ENCODE data around the gene CERS6. TPM values are rescaled to one million over a fixed set of nuclear protein-coding genes. Genes with fewer than 3 reads are reported as not detected.

The CERS6 gene
- total and polyA plus RNA-seq, 2 of the 8 experiments (the other 6 are each of a cell fraction or from before 2014, with no cell fraction given): 6.8 to 28.2 TPM

DNA sequence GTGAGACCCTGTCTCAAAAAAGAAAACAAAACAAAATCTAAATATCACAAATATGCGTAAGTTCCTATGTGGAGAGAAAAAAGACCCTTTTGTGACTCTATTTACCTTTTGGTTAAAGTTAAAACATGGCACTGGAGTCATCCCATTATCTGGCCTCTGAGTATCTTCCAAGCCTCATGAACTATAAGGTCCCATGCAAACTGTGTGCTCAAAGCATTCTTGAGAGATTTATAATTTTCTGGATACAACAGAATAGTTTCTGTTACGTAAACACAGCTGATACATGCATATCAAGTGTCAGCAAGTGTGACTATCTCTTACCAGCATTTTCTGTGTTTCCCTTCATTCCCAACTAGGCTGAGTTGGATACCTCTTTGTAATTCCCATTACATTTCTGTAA, 337.5 kb downstream of the CERS6 start:
- WGBS, 2 experiments (ENCODE audit: extremely low coverage in 1 of 2, insufficient coverage in 1 of 2, insufficient read length in 1 of 2, insufficient replicate concordance in 2 of 2, low coverage in 1 of 2, low lambda C conversion rate in 2 of 2, missing lambda C conversion rate in 1 of 2): 84% methylated on average over 2 of the region's 2 CpGs; no CpG with 5 or more reads in 1 of the 2 experiments
- ChIA-PET CTCF (ENCODE audit: partially characterized antibody) (interaction anchor here (1.0 kb wide), 1 partner anchor 19 kb away, joined by 4 read pairs; no protein-coding TSS in a partner anchor), POLR2A (ENCODE audit: partially characterized antibody) (no interaction called here)
- H3K4me2 ChIP-seq (ENCODE audit: insufficient read depth in 1 of 2, low read depth in 2 of 2, low read length in 2 of 2): no peak overlapping the region
- no peak overlapping the region for H4K8ac ChIP-seq (ENCODE audit: extremely low read depth, insufficient read depth, low read length)
- no peaks in the 10 kb centered on the region for H3K9me3 ChIP-seq (ENCODE audit: insufficient read depth in 2 of 2, low read depth in 1 of 2, low read length in 1 of 2)
- no peaks in the 10 kb centered on the region for H3K79me1 ChIP-seq (ENCODE audit: low read depth, low read length)
- no peak overlapping the region for H3K4ac ChIP-seq (replicated peaks; ENCODE audit: insufficient read length, low read depth, low read length)
- no peaks in the 10 kb centered on the region for H3K23me2 ChIP-seq (ENCODE audit: low read depth, low read length)
- no peak overlapping the region for H3K27ac ChIP-seq (ENCODE audit: low read depth, low read length)
- no peak overlapping the region for H3K9ac ChIP-seq (replicated peaks in 1 of 4; ENCODE audit: extremely low read depth in 1 of 4, low read depth in 3 of 4, low read length in 3 of 4)
- H2AFZ ChIP-seq (ENCODE audit: low read length): no peak overlapping the region
- H2AK5ac ChIP-seq (ENCODE audit: low read depth, low read length): no peak overlapping the region
- DNase-seq (ENCODE audit: low read depth in 1 of 2, low spot score in 2 of 2) (no peak), FAIRE-seq (no peak)
- no peak overlapping the region for H4K91ac ChIP-seq (replicated peaks; ENCODE audit: insufficient read length, low read length)
- no peak overlapping the region for H2BK20ac ChIP-seq (ENCODE audit: low read length)
- H3K18ac ChIP-seq (ENCODE audit: extremely low read depth, low read length): no peak overlapping the region
- no peaks in the 10 kb centered on the region for H3K79me2 ChIP-seq (ENCODE audit: control insufficient read depth in 1 of 2, insufficient read depth in 2 of 2, low read length in 2 of 2)
- H3K36me3 ChIP-seq (ENCODE audit: control insufficient read depth in 2 of 4, insufficient read depth in 4 of 4, low read length in 3 of 4): no peaks in the 10 kb centered on the region
- no peak overlapping the region for H3K56ac ChIP-seq (replicated peaks; ENCODE audit: insufficient read length, low read depth, low read length)
- H3K14ac ChIP-seq (ENCODE audit: insufficient read length): no peak overlapping the region
- H2BK12ac ChIP-seq (ENCODE audit: low read depth, low read length): no peak overlapping the region
- H3K4me3 ChIP-seq (ENCODE audit: extremely low read depth in 1 of 4, insufficient read depth in 2 of 4, low read depth in 3 of 4, low read length in 4 of 4): no peak overlapping the region
- no peak overlapping the region for H3K23ac ChIP-seq (ENCODE audit: insufficient read length)
- H4K5ac ChIP-seq (ENCODE audit: insufficient read length, low read depth, low read length): no peak overlapping the region
- no peak overlapping the region for H2BK120ac ChIP-seq (replicated peaks; ENCODE audit: low read depth, low read length)
- peaks cover 0 to 5% (median 2%) of the 10 kb centered on the region in 4 experiments; a peak in 3 of 7 replicates for H3K4me1 ChIP-seq (replicated peaks in 1 of 4; ENCODE audit: control insufficient read depth in 3 of 4, insufficient read depth in 4 of 4, low read length in 3 of 4)
- H3K27me3 ChIP-seq (replicated peaks in 1 of 4; ENCODE audit: control insufficient read depth in 3 of 4, extremely low read depth in 1 of 4, insufficient read depth in 3 of 4, low read length in 3 of 4): no peaks in the 10 kb centered on the region
- H2BK5ac ChIP-seq (ENCODE audit: low read depth, low read length): no peak overlapping the region
- no peak overlapping the region for H2BK15ac ChIP-seq (ENCODE audit: low read length)
- no peaks in the 10 kb centered on the region for H4K20me1 ChIP-seq (replicated peaks in 1 of 2; ENCODE audit: control insufficient read depth in 1 of 2, insufficient read depth in 2 of 2, low read length in 2 of 2)
- TF ChIP-seq SP1 (IDR thresholded peaks at IDR 0.05; ENCODE audit: low read depth, low read length) (peak; percentile 44; the same call in 1 of the 2 replicates), TBP (IDR thresholded peaks at IDR 0.05; ENCODE audit: low read depth, low read length) (no peak)
